HepG2 (cell line): ENCODE data around the gene PFDN5. TPM values are rescaled to one million over a fixed set of nuclear protein-coding genes. Genes with fewer than 3 reads are reported as not detected.

Experiments
- BCL6 ChIP-seq: IDR thresholded peaks from 2 replicates; pipeline ENCODE4 v1.6.1; 2016; ENCODE audit warnings: missing genetic modification reagents, missing compliant biosample characterization
- DR1 ChIP-seq: sonication (generic); formaldehyde crosslinking; IDR thresholded peaks from 2 replicates; pipeline ENCODE4 v1.8.0; 2021; ENCODE audit warnings: mild to moderate bottlenecking, missing genetic modification reagents, inconsistent platforms
- EEA1 ChIP-seq: sonication (generic); formaldehyde crosslinking; IDR thresholded peaks from 2 replicates; pipeline ENCODE4 v1.5.1; 2020; ENCODE audit warnings: mild to moderate bottlenecking, missing genetic modification reagents, borderline replicate concordance
- FOXM1 ChIP-seq: sonication (generic); formaldehyde crosslinking; IDR thresholded peaks from 2 replicates; pipeline ENCODE4 v1.5.0; 2020; ENCODE audit warnings: missing genetic modification reagents
- HNRNPL ChIP-seq: fragments of 200-400 bp; formaldehyde crosslinking; IDR thresholded peaks from 2 replicates; pipeline ENCODE4 v1.6.1; 2017; ENCODE audit warnings: mild to moderate bottlenecking, low read depth, low read length
- HOXA5 ChIP-seq: sonication (generic); formaldehyde crosslinking; IDR thresholded peaks from 2 replicates; pipeline ENCODE4 v1.4.0; 2020; ENCODE audit warnings: missing genetic modification reagents
- KAT7 ChIP-seq: IDR thresholded peaks from 2 replicates; pipeline ENCODE4 v1.6.1; 2018; ENCODE audit warnings: borderline replicate concordance, missing compliant biosample characterization
- MYPOP ChIP-seq: sonication (generic); formaldehyde crosslinking; IDR thresholded peaks from 2 replicates; pipeline ENCODE4 v1.8.1; 2023; ENCODE audit warnings: mild to moderate bottlenecking, moderate library complexity, missing genetic modification reagents
- NCOA5 ChIP-seq: sonication (generic); formaldehyde crosslinking; IDR thresholded peaks from 2 replicates; pipeline ENCODE4 v1.4.0; 2020; ENCODE audit warnings: missing genetic modification reagents
- PRPF4 ChIP-seq: fragments of 200-400 bp; formaldehyde crosslinking; IDR thresholded peaks from 2 replicates; pipeline ENCODE4 v1.6.1; 2016; ENCODE audit warnings: low read length, low read depth; ENCODE audit not compliant: poor library complexity, severe bottlenecking
- TEAD3 ChIP-seq: optimal IDR thresholded peaks from 2 replicates; pipeline ENCODE3; 2016; ENCODE audit warnings: borderline replicate concordance
- ZBED4 ChIP-seq: sonication (generic); formaldehyde crosslinking; IDR thresholded peaks from 2 replicates; pipeline ENCODE4 v1.4.0; 2020; ENCODE audit warnings: missing genetic modification reagents, borderline replicate concordance
- ZKSCAN1 ChIP-seq: fragments of 150-350 bp; IDR thresholded peaks from 2 replicates; pipeline ENCODE4 v1.6.1; 2014; ENCODE audit warnings: low read length
- ZNF446 ChIP-seq: sonication (generic); formaldehyde crosslinking; IDR thresholded peaks from 2 replicates; pipeline ENCODE4 v1.5.0; 2020; ENCODE audit warnings: mild to moderate bottlenecking, missing genetic modification reagents
- ZNF530 ChIP-seq: sonication (generic); formaldehyde crosslinking; IDR thresholded peaks from 2 replicates; pipeline ENCODE4 v1.5.0; 2020; ENCODE audit warnings: low read depth, mild to moderate bottlenecking, missing genetic modification reagents
- ZNF569 ChIP-seq: sonication (generic); formaldehyde crosslinking; IDR thresholded peaks from 2 replicates; pipeline ENCODE4 v1.5.0; 2020; ENCODE audit warnings: mild to moderate bottlenecking, missing genetic modification reagents, moderate library complexity, borderline replicate concordance
- ZNF605 ChIP-seq: sonication (generic); formaldehyde crosslinking; IDR thresholded peaks from 2 replicates; pipeline ENCODE4 v1.8.0; 2022; ENCODE audit warnings: mild to moderate bottlenecking, missing genetic modification reagents
- ZNF609 ChIP-seq: sonication (generic); formaldehyde crosslinking; IDR thresholded peaks from 2 replicates; pipeline ENCODE4 v1.4.0; 2020; ENCODE audit warnings: mild to moderate bottlenecking, missing genetic modification reagents, borderline replicate concordance
- ZNF720 ChIP-seq: sonication (generic); formaldehyde crosslinking; IDR thresholded peaks from 2 replicates; pipeline ENCODE4 v1.4.0; 2020; ENCODE audit warnings: missing genetic modification reagents
- ZNF768 ChIP-seq: sonication (generic); formaldehyde crosslinking; IDR thresholded peaks from 2 replicates; pipeline ENCODE4 v1.4.0; 2020; ENCODE audit warnings: missing genetic modification reagents
- ZNF790 ChIP-seq: sonication (generic); formaldehyde crosslinking; IDR thresholded peaks from 2 replicates; pipeline ENCODE4 v1.8.0; 2022; ENCODE audit warnings: missing genetic modification reagents, mild to moderate bottlenecking, borderline replicate concordance
- ZNF879 ChIP-seq: sonication (generic); formaldehyde crosslinking; IDR thresholded peaks from 2 replicates; pipeline ENCODE4 v1.8.1; 2023; ENCODE audit warnings: missing genetic modification reagents
- polyA plus RNA-seq, 8 experiments: library from polyadenylated mRNA; depleted of rRNA in 3 of 8; stranded (reverse) in 7 of 8; unstranded in 1 of 8; fragments of >200 nt; fragmentation: Illumina TruSeq in 4 of 8; extraction: Trizol in 4 of 8; gene quantifications; 2 replicates each; pipeline versions ENCODE4 v1.2.1 to v1.2.3, GENCODE V29; 2011 to 2016; ENCODE audit warnings: low read depth in 4 of 8, missing spikeins in 1 of 8, mixed read lengths in 1 of 8; ENCODE audit not compliant: insufficient read depth in 1 of 8
- total RNA-seq, 5 experiments: library from RNA; depleted of rRNA; stranded (reverse); fragments of >200 nt; fragmentation: Illumina TruSeq; extraction: Trizol; gene quantifications; 2 replicates each; pipeline ENCODE4 v1.2.3, GENCODE V29; 2016; ENCODE audit warnings: low read depth in 1 of 5

Gene PFDN5
- total and polyA plus RNA-seq, 2 of the 13 experiments (the other 11 are each of a cell fraction or from before 2014, with no cell fraction given), result 449 to 462 TPM

- peak; percentile 88; the same call in 1 of the 2 replicates for TF ChIP-seq FOXM1 (CRISPR knock-in tag)
- no peak for TF ChIP-seq ZNF790 (CRISPR knock-in tag)
- no peak for TF ChIP-seq ZNF609 (CRISPR knock-in tag)
- TF ChIP-seq HOXA5 (CRISPR knock-in tag), result no peak
- TF ChIP-seq ZNF569 (CRISPR knock-in tag), result no peak
- TF ChIP-seq ZBED4 (CRISPR knock-in tag), result no peak
- TF ChIP-seq ZNF720 (CRISPR knock-in tag), result 0 out of 2 replicates have a peak, but pooled peaks have one; percentile 77
- no peak for TF ChIP-seq HNRNPL
- TF ChIP-seq KAT7 (CRISPR knock-in tag), result peak; percentile 85; the same call in 1 of the 2 replicates
- no peak for TF ChIP-seq ZNF768 (CRISPR knock-in tag)
- TF ChIP-seq BCL6 (CRISPR knock-in tag), result peak; percentile 39; the same call in 1 of the 2 replicates
- TF ChIP-seq MYPOP (CRISPR knock-in tag), result peak; percentile 91
- TF ChIP-seq NCOA5 (CRISPR knock-in tag), result no peak
- TF ChIP-seq TEAD3 (CRISPR knock-in tag), result peak; percentile 38
- TF ChIP-seq ZKSCAN1, result no peak; the same call in 1 of the 2 replicates
- TF ChIP-seq ZNF879, result no peak
- no peak for TF ChIP-seq ZNF530 (CRISPR knock-in tag)
- no peak for TF ChIP-seq EEA1 (CRISPR knock-in tag)
- 0 out of 2 replicates have a peak, but pooled peaks have one; percentile 22 for TF ChIP-seq DR1 (CRISPR knock-in tag)
- TF ChIP-seq ZNF446 (CRISPR knock-in tag), result no peak
- no peak; the same call in 1 of the 2 replicates for TF ChIP-seq ZNF605
- no peak for TF ChIP-seq PRPF4
Measured at GRCh38 chr12:53267999-53268629, 27.2 kb upstream of the PFDN5 start, which contains the start of gene ESPL1 (continued).
